Ishikawa (cell line): Measurements from ENCODE around the gene MAPK8IP2.

Source experiments
- CEBPB ChIP-seq: IDR thresholded peaks from 2 replicates; pipeline ENCODE4 v1.6.1; 2012
- CREB1 ChIP-seq: IDR thresholded peaks from 2 replicates; pipeline ENCODE4 v1.6.1; 2012; ENCODE audit warnings: low read depth
- EGR1 ChIP-seq: IDR thresholded peaks from 2 replicates; pipeline ENCODE4 v1.6.1; 2012
- EP300 ChIP-seq: IDR thresholded peaks from 2 replicates; pipeline ENCODE4 v1.6.1; 2012; ENCODE audit warnings: borderline replicate concordance
- FOXM1 ChIP-seq: IDR thresholded peaks from 2 replicates; pipeline ENCODE4 v1.6.1; 2012; ENCODE audit warnings: low read depth, borderline replicate concordance
- NFIC ChIP-seq: IDR thresholded peaks from 2 replicates; pipeline ENCODE4 v1.6.1; 2012
- RAD21 ChIP-seq: IDR thresholded peaks from 2 replicates; pipeline ENCODE4 v1.6.1; 2012; ENCODE audit warnings: low read depth
- TAF1 ChIP-seq: IDR thresholded peaks from 2 replicates; pipeline ENCODE4 v1.6.1; 2012; ENCODE audit warnings: low read depth, mild to moderate bottlenecking
- TCF12 ChIP-seq: IDR thresholded peaks from 2 replicates; pipeline ENCODE4 v1.6.1; 2012; ENCODE audit warnings: low read depth
- TEAD4 ChIP-seq: IDR thresholded peaks from 2 replicates; pipeline ENCODE4 v1.6.1; 2012
- YY1 ChIP-seq: IDR thresholded peaks from 2 replicates; pipeline ENCODE4 v1.6.1; 2012; ENCODE audit warnings: low read depth
- ZBTB7A ChIP-seq: IDR thresholded peaks from 2 replicates; pipeline ENCODE4 v1.6.1; 2012; ENCODE audit warnings: low read depth
- TF ChIP-seq, protein P1 (sequence below): IDR thresholded peaks from 2 replicates; pipeline ENCODE4 v1.6.1; 2012
- TF ChIP-seq, protein P2 (sequence below): IDR thresholded peaks from 2 replicates; pipeline ENCODE4 v1.6.1; 2012; ENCODE audit warnings: low read depth, mild to moderate bottlenecking
- TF ChIP-seq, protein P3 (sequence below): IDR thresholded peaks from 2 replicates; pipeline ENCODE4 v1.6.1; 2012

MAPK8IP2 gene

DNA sequence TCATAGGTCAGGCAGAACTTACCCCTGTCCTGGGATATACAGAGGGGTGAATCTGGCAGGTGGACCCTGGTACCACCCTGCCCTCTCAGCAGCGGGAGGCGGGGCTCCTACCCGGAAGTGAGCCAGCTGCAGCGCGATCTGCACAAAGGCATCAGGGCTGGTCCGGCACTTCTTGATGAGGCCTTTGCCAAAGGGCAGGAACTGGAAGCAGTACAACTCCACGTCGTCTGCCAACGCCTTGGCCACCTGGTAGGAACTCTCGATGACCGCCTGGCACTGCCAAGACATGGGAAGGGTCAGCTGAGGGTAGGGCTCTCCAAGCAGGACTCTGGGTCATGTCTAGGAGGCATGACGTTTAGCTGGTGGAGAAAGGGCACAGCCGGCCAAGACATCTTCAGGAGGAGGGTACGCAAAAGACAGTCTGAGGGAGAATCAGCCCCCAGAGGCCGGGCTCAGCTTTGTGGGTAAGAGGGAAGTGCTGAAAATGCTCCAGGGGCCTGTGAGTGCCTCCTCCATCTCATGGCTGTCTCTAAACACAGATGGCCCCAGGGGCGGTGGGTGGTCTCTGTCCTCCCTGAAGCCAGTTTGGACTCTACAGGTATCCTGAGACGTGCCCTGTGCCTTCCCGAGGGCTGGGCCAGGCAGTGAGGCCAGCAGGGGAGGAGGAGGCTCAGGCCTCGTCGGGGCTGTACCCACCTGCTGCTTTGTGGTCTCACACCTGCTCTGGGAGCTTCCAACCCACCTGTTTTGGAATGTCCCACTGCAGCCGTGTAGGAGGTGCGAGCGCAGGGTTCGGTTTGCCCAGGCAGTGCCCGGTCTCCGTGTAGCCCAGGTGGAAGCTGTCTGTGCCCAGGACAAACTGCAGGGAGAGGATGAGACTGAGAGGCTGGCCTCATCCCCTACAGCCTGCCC lies 29.1 kb upstream of the MAPK8IP2 start:
- TF ChIP-seq TEAD4 (no peak), FOXM1 (no peak), ZBTB7A (no peak), NFIC (no peak), RAD21 (no peak), TAF1 (no peak), CREB1 (no peak), EP300 (no peak), CEBPB (no peak), YY1 (no peak), TCF12 (no peak), EGR1 (no peak)
- TF ChIP-seq, protein P1, sequence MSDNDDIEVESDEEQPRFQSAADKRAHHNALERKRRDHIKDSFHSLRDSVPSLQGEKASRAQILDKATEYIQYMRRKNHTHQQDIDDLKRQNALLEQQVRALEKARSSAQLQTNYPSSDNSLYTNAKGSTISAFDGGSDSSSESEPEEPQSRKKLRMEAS: no peak
- TF ChIP-seq, protein P2, sequence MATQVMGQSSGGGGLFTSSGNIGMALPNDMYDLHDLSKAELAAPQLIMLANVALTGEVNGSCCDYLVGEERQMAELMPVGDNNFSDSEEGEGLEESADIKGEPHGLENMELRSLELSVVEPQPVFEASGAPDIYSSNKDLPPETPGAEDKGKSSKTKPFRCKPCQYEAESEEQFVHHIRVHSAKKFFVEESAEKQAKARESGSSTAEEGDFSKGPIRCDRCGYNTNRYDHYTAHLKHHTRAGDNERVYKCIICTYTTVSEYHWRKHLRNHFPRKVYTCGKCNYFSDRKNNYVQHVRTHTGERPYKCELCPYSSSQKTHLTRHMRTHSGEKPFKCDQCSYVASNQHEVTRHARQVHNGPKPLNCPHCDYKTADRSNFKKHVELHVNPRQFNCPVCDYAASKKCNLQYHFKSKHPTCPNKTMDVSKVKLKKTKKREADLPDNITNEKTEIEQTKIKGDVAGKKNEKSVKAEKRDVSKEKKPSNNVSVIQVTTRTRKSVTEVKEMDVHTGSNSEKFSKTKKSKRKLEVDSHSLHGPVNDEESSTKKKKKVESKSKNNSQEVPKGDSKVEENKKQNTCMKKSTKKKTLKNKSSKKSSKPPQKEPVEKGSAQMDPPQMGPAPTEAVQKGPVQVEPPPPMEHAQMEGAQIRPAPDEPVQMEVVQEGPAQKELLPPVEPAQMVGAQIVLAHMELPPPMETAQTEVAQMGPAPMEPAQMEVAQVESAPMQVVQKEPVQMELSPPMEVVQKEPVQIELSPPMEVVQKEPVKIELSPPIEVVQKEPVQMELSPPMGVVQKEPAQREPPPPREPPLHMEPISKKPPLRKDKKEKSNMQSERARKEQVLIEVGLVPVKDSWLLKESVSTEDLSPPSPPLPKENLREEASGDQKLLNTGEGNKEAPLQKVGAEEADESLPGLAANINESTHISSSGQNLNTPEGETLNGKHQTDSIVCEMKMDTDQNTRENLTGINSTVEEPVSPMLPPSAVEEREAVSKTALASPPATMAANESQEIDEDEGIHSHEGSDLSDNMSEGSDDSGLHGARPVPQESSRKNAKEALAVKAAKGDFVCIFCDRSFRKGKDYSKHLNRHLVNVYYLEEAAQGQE: no peak
- TF ChIP-seq, protein P3, sequence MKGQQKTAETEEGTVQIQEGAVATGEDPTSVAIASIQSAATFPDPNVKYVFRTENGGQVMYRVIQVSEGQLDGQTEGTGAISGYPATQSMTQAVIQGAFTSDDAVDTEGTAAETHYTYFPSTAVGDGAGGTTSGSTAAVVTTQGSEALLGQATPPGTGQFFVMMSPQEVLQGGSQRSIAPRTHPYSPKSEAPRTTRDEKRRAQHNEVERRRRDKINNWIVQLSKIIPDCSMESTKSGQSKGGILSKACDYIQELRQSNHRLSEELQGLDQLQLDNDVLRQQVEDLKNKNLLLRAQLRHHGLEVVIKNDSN: no peak

DNA sequence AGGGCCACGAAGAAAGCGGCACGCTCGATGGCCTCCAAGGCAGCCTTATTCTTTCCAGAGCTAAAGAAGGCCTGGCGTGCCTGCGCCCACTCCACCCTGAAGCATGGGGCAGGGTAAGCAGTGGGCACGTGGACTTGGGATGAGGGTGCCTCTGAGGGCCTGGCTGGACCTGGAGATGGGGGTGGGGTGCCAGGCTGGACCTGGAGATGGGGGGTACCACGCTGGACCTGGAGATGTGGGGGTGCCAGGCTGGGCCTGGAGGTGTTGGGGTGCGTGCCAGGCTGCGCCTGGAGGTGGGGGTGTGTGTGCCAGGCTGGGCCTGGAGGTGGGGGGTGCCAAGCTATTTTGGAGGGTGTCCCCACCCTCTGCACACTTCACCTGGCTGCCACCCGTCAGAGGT lies 27.6 kb upstream of the MAPK8IP2 start:
- TF ChIP-seq RAD21 (no peak), CEBPB (no peak), TAF1 (no peak), YY1 (no peak), NFIC (no peak), TEAD4 (no peak)
- TF ChIP-seq, protein P2: no peak
- TF ChIP-seq, protein P3: no peak
- TF ChIP-seq, protein P1: no peak

DNA sequence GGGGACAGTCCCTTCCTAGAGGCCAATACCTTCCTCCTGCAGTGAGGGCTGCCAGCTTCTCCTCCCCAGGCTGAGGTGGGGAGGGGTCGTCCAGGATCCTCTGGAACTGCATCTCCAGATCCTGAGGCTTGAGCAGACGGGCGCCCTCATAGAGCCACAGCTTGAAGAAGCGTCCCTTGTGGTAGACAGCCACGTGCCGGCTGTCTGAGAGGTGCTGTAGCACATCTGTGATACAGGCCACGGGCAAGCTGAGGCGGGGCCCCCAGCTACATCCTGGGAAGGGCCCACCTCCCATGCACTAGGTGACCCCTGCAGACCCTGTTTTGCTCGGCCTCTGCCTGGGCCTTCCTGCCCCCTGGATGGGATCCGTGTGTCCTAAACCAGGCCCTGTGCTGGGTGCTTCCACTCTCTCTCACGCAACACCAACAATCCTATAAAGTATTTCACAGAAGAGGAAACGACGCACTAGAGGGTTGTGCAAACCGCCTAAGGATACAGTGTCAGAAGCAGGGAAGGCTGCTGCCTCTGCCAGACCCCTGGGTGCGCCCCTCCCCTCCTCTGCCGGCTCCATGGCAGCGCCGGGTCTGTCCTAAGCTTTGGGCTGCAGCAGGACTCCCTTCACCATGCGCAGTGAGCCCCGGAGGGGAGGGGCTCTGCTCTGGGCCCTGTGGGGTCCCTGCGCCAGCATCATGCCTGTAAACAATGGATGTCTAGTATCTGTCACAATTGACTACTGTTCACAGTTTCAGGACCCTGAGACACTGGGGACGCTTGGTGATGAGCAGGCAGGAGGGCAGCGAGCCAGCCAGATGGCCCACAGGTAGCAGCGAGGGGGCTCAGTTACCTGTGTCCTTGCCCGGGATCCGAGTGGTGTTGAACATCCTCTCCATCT lies 26.9 kb upstream of the MAPK8IP2 start:
- TF ChIP-seq ZBTB7A: no peak
- no peak for TF ChIP-seq CREB1
- no peak for TF ChIP-seq TEAD4
- TF ChIP-seq TCF12: no peak
- no peak for TF ChIP-seq TAF1
- TF ChIP-seq, protein P1: no peak
- TF ChIP-seq EGR1: no peak
- TF ChIP-seq, protein P2: no peak
- no peak for TF ChIP-seq RAD21
- TF ChIP-seq YY1: no peak
- no peak for TF ChIP-seq EP300
- no peak for TF ChIP-seq FOXM1
- TF ChIP-seq, protein P3: no peak
- TF ChIP-seq CEBPB: no peak
- no peak for TF ChIP-seq NFIC
